HG03139 (cell line): ENCODE data around the gene TMEM14B.
"Not testable (repeated sequence)": the region's sequence is repeated elsewhere in the genome, so short reads cannot be mapped to it uniquely, and the experiment has no call there.

Experiments used
- ATAC-seq: cut with Tn5 transposase; IDR thresholded peaks from one replicate; pipeline ENCODE4 v1.9.1; 2021; ENCODE audit not compliant: unreplicated experiment

Gene TMEM14B

DNA sequence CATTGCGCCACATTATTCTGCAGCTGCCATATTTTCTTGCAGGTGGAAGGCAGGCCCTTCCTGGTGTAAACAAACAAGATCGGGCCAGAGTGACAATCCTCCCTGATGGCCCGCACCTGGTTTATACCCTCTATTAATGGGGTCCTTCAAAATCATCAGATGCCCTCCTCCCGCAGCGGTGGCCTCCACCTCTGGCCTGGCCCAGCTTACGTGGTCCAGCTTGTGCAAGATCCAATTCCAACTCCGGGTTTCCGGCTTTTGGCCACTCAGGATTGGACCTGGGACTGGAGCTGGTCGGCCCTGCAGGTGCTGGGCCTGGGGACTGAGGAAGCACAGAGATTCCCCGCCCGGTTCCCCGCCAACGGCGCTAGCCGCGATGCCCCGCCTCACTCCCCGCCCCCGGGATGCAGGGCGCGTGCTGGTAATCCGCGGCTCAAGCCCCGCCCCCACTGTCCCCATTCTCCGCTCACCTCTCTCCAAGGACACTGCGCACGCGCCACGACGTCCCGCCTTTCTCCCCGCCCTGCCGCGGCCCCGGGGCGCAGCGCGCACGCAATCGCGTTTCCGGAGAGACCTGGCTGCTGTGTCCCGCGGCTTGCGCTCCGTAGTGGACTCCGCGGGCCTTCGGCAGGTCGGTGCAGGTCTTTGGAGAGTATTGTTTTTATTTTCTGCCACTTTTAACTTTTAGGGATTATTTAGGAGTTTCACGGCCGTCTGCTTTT is at the start of gene TMEM14B:
Gene TMEM14B, plus strand, starts transcription at position 555 of the 722 bp plus-strand sequence. CDS start 1,441 bp downstream, outside the sequence.
- peak; percentile 94 for ATAC-seq

- no peak for ATAC-seq
Measured at GRCh38 chr6:10713962-10714361, 33.6 kb upstream of the TMEM14B start.

DNA sequence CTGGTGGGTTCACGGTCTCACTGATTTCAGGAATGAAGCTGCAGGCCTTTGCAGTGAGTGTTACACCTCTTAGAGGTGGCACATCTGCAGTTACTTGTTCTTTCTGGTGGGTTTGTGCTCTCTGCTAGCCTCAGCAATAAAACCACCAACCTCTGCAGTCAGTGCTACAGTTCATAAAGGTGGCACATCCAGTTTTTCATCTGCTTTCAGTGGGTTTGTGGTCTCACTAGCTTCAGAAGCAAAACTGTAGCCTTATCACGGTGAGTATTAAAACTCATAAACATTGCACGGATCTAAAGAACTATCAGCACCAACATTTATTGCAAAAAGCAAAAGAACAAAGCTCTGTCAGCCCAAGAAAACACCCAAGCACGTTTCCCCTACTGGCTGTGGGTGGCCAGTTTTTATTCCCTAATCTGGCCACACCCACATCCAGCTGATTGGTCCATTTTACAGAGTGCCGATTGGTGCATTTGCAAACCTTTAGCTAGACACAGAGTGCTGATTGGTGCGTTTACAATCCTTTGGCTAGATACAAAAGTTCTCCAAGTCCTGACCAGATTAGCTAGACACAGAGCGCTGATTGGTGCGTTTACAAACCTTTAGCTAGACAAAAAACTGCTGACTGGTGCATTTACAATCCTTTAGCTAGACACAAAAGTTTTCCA is 28.2 kb upstream of the TMEM14B start:
- no peak for ATAC-seq

GRCh38 chr6:10719964-10720264 is 27.7 kb upstream of the TMEM14B start:
- ATAC-seq, result no peak

GRCh38 chr6:10720265-10720959 is 27.2 kb upstream of the TMEM14B start:
- ATAC-seq, result no peak

DNA sequence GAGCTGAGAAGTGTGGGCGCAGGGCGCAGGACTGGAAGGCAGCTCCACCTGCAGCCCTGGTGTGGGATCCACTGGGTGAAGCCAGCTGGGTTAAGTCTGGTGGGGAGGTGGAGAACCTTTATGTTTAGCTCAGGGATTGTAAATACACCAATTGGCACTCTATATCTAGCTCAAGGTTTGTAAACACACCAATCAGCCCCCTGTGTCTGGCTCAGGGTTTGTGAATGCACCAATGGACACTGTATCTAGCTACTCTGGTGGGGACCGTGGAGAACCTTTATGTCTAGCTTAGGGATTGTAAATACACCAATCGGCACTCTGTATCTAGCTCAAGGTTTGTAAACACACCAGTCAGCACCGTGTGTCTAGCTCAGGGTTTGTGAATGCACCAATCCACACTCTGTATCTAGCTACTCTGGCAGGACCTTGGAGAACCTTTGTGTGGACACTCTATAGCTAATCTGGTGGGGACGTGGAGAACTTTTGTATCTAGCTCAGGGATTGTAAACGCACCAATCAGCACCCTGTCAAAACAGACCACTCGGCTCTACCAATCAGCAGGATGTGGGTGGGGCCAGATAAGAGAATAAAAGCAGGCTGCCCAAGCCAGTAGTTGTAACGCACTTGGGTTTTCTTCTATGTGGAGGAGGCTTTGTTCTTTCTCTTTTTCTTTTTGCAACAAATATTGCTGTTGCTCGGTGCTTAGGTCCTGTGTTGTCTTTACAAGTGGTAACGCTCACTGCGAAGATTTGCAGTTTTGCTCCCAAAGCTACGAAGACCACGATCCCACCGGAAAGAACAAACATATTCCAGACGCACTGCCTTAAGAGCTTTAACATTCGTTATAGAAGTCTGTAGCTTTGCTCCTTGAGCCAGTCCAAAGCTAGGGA is 26.4 kb upstream of the TMEM14B start:
- not testable (repeated sequence) for ATAC-seq

DNA sequence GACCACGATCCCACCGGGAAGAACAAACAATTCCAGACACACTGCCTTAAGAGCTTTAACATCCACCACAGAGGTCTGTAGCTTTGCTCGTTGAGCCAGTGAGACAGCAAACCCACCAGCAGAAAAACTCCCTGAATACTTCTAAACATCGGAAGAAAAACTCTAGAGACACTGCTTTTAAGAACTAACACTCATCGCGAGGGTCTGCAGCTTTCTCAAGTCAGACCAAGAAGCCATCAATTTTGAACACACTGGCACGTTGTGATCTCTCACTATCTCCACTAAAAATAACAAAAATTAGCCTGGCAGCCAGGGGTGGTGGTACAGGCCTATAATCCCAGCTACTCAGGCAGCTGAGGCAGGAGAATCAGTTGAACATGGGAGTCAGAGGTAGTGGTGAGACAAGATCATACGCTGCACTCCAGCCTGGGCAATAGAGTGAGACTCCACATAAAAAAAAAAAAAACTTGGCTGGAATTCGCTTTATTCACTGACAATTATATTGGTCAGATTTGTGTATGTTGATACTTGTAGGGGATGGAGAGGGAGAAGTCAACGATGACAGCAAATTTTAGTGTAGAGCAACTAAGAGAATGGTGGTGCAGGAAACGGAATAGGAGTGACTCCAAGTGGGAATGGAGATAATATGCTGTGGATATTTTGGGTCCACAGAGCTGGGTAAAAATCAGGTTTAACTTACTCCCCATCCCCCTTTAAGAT is 25.6 kb upstream of the TMEM14B start:
- ATAC-seq, result no peak

DNA sequence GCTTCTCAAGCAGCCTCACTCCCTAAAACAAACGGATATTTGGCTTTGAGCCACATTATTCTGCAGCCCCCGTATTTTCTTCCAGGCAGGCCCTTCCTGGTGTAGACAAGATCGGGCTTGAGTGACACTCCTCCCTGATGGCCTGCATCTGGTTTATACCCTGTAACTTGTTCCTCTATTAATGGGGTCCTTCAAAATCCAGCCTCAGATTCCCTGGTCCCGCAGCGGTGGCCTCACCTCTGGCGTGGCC is 25.1 kb upstream of the TMEM14B start:
- ATAC-seq, result no peak

DNA sequence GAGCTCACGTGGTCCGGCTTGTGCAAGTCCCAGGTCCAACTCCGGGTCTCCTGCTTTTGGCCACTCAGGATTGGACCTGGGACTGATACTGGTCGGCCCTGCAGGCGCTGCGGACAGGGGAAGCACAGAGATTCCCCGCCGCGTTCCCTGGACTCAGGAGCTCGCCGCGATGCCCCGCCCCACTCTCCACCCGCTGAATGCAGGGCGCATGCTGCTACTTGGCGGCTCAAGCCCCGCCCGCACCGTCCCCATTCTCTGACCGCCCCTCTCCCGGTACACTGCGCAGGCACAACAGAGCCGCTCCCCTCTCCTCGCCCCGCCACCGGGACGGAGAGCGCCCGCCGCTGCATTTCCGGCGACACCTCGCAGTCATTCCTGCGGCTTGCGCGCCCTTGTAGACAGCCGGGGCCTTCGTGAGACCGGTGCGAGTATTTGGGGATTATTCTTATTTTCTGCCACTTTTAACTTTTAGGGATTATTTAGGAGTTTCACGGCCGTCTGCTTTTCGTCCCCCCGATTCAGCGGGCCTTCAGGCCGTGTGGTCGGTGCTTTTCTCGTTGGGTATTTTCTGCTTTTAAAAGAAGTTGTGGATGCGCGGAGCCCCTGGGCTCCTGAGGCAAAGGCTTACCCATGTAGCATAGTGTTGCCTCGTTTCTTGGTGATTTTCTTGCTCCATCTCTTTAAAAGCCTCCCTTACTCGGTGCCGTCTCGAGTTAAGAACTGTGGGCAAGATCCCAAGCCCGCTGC is 24.6 kb upstream of the TMEM14B start, which contains the start of gene TMEM14C:
Gene TMEM14C, plus strand, starts transcription at position 251 of the 747 bp plus-strand sequence. CDS start 1,544 bp downstream, outside the sequence.
- peak; percentile 92 for ATAC-seq

- no peak for ATAC-seq
Measured at GRCh38 chr6:10723567-10723881, 24.1 kb upstream of the TMEM14B start.

GRCh38 chr6:10725044-10725443 is 22.6 kb upstream of the TMEM14B start:
- no peak for ATAC-seq

DNA sequence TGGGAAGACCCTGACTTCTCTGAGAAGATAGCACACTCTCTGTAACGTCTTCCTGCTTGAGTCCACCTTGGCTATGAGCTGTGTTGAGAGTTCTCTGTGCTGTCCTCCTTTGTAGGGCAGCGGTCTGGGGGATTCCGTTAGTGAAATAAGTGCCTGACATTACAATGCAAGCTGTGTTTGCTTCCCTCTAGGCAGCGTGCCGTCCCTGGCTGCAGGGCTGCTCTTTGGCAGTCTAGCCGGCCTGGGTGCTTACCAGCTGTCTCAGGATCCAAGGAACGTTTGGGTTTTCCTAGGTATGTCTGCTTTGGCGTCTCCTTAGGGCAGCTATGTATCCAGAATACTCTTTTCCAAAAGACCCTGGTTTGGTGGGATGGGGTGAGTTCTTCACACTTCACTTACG is 21.9 kb upstream of the TMEM14B start:
- ATAC-seq, result no peak

- no peak for ATAC-seq
Measured at GRCh38 chr6:10730254-10730653, 17.4 kb upstream of the TMEM14B start.

DNA sequence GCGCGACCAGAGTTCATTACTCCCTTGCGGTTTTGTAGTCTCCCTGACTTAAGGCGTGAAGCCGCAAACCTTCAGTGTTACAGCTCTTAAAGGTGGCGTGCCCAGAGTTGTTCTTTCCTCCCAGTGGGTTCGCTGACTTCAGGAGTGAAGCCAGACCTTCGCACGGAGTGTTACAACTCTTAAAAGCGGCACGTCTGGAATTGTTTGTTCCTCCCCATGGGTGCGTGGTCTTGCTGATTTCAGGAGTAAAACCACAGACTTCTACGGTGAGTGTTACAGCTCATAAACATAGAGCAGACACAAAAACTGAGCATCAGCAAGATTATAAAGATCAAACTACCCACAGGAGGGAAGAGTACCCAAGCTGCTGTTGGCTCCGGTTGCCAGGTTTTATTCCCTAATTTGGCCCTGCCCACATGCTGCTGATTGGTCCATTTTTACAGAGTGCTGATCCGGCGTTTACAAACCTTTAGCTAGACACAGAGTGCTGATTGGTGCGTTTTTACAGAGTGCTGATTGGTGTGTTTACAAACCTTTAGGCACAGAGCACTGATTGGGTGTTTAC is 14.4 kb upstream of the TMEM14B start:
- ATAC-seq, result no peak

DNA sequence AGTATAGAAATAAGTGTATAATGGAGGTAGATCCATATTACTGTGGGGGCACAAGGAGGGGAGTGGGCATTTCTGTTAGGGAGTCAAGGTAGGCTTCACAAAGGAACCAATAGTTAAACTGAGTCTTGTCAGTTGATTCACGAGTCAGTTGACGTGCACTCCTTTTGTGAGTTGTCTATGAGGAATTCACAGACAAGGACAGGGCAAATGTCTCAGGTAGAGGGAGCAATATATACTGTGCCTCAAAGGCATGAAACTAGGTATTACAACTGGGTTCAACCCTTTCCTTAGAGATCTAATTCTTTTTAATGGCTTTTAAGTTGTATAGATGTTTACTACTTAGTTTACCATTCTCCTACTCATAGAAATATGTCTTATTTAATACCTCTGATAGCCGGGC is 13.7 kb upstream of the TMEM14B start:
- ATAC-seq, result no peak

- ATAC-seq, result no peak
Measured at GRCh38 chr6:10736731-10737130, 10.9 kb upstream of the TMEM14B start.

DNA sequence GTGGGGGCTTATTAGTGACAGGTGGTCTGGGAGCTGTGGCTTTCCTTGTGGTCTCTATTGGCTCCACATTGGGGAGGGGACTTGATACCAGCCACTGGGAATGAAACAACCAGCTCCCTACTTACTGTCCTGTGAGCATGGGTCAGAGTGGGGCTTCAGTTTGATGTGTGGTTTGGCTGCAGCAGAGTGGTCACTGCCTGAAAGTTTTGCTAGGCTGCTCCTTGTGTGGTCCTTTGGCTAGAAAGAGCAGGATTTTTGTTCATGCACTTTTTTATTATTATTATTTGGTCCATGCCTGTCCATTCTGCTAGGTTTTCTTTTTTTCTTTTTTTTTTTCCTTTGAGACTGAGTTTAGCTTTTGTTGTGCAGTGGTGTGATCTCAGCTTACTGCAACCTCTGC is 7.5 kb upstream of the TMEM14B start:
- ATAC-seq, result no peak

DNA sequence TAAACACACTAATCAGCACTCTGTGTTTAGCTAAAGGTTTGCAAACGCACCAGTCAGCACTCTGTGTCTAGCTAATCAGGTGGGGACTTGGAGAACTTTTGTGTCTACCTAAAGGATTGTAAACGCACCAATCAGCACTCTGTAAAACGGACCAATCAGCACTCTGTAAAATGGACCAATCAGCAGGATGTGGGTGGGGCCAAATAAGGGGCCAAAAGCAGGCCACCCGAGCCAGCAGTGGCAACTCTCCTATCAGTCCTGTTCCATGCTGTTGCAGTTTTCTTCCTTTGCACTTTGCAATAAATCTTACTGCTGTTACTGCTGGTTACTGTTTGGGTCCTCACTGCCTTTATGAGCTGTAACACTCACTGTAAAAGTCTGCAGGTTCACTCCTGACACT is 6.0 kb upstream of the TMEM14B start:
- ATAC-seq, result not testable (repeated sequence)

- no peak for ATAC-seq
Measured at GRCh38 chr6:10742251-10742650, 5.4 kb upstream of the TMEM14B start.

DNA sequence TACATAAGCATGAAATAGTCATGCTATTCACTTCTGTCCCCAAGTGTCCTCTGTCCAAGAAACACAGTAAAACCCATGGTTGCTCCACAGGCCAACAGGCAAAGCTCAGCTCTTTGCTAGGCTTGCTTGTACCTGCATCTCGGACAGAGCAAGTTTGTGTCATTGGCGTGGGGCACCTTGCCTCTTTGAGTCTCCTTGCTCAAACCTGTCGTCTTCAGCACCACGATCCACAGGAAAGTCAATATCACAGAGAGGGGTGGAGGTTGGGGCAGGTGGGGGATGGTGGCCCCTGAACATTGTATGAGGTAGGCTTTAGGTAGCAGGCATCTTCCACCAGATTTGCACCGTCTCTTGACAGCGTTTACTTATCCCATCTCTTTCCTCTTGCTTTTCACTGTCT is 4.1 kb upstream of the TMEM14B start:
- no peak for ATAC-seq
